GM10248 (cell line): ENCODE results near the gene VIPR2.

Experiments
- CTCF ChIA-PET: fragments of 300-600 bp; sonication (Branson Sonifier 250); formaldehyde crosslinking; extraction: SDS; loops from one replicate; lab custom pipeline; 2021; ENCODE audit warnings: antibody characterized with exemption; lab: Yijun Ruan, JAX
- POLR2A ChIA-PET: fragments of 350-650 bp; sonication (Branson Sonifier 250); formaldehyde crosslinking; extraction: SDS; loops from one replicate; lab custom pipeline; 2020; ENCODE audit warnings: antibody characterized with exemption; lab: Yijun Ruan, JAX
- DNase-seq: peaks from one replicate; pipeline ENCODE4 v3.0.0; 2012; ENCODE audit errors: extremely low spot score
- CTCF ChIP-seq: IDR thresholded peaks from 2 replicates; pipeline ENCODE4 v1.5.1; 2012; ENCODE audit warnings: mild to moderate bottlenecking, low read depth; ENCODE audit errors: extremely low read depth, missing control alignments, control extremely low read depth

Gene VIPR2

GRCh38 chr7:159113056-159113455 is 31.6 kb downstream of the VIPR2 start:
- ChIA-PET POLR2A (no interaction called here), CTCF (no interaction called here)
- no peak for TF ChIP-seq CTCF
- DNase-seq: no peak

GRCh38 chr7:159112136-159113011 is 32.3 kb downstream of the VIPR2 start:
- ChIA-PET POLR2A (no interaction called here), CTCF (no interaction called here)
- DNase-seq: no peak
- no peak for TF ChIP-seq CTCF

GRCh38 chr7:159109653-159110035 is 35.0 kb downstream of the VIPR2 start:
- CTCF ChIA-PET: no interaction called here
- DNase-seq: no peak
- no peak for TF ChIP-seq CTCF
- POLR2A ChIA-PET: no interaction called here

DNA sequence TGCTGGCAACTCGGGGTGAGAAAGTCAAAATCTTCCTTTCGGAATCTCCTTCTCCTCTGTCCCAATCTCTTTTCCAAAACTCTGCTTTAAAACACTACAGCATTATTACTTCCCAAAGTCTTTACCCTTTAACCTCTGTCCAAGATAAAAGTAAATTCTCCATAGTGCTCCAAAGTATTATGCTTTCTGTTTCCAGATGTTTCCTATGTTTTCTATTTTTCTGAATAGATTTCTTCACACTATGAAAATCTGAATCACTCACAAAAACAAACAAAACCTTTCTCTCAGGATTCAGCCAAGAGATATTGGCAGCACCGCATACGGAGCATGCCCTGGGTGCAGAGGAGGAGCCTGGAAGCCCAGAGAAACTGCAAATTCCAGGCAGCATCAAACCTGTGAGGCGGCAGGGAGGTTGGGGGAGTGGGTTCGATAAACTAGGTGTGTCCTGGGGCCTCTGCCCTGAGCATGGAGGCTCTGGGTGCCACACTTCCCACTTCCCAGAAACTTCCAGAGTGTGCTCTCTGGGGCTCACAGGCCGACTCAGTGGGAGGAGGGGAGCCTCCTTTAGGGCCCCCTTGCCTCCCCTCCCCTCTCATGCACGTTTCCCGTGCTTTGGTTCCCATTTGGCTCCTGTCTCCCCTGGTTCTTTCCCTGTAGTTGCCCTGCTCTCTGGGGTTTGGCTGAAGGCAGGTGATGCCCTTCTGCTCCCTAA is 35.6 kb downstream of the VIPR2 start:
- DNase-seq: no peak
- ChIA-PET CTCF (no interaction called here), POLR2A (no interaction called here)
- TF ChIP-seq CTCF: no peak

DNA sequence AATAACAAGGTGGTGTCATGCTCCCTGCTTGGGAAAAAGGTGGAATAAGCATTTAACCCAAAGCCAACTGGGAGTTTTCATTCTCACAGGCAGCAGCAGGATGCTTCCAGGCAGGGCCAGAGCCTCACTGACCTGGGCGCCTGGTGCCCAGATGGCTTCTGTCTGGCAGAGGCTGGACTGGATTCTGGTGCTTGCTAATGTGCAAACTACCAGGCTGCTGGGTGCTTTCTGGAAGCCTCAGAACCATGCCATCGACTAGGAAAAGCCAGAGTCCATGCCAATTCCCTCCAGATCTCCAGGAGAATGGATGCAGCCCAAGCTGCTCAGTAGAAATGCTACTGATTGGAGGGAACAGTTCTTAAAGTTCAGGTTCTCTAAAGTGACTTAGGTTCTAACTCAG is 36.2 kb downstream of the VIPR2 start:
- CTCF ChIA-PET: no interaction called here
- TF ChIP-seq CTCF: no peak
- POLR2A ChIA-PET: no interaction called here
- DNase-seq: no peak

DNA sequence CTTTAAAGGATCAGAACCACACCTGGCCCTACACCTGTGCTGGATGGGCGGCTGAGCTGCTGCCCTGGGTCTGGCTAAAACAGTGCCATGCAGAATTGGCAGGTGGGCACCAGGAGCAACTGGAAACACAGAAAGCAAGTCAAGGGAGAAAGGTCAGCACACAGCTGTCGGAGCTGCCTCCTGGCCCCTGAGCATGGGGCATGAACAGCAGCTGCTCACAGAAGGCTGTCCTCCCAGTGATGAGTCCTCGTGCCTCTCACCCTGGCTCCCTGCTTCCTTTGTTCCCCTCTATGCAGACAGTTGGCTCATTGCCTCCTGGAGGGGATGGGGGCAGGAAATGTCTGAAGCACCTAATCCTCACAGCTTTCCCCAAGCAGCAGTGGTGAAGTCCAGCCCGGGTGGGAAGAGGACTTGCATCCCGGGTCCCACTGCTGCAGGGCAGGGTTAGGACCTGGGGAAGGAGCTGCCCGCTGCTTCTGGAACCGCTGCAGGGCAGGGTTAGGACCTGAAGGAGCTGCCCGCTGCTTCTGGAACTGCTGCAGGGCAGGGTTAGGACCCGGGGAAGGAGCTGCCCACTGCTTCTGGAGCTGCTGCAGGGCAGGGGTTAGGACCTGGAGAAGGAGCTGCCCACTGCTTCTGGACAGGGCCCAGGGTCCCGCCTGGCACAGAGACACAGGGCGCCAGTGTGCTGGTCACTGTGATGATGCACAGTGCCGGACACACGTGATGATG is 37.3 kb downstream of the VIPR2 start:
- DNase-seq: no peak
- ChIA-PET CTCF (no interaction called here), POLR2A (no interaction called here)
- no peak for TF ChIP-seq CTCF
